Aorta (tissue), 5 donors: ENCODE measurements around the gene SMCR8. TPM values are rescaled to one million over a fixed set of nuclear protein-coding genes. Genes with fewer than 3 reads are reported as not detected.
"Not testable (repeated sequence)": the region's sequence is repeated elsewhere in the genome, so short reads cannot be mapped to it uniquely, and the experiment has no call there.

ENCODE experiments used
- ATAC-seq: fragments of 200-7000 bp; cut with Tn5 transposase; one replicate; pipeline ENCODE4 v1.9.1; 2022; ENCODE audit warnings: moderate library complexity; ENCODE audit not compliant: low FRiP score
- DNase-seq, 2 donors: peaks; one replicate each; pipeline ENCODE4 v3.0.0-alpha.2; 2020
- H3K27ac ChIP-seq, 2 donors: one replicate each; pipeline ENCODE4 v1.5.1; 2013; ENCODE audit warnings: low read length in 2 of 2, mild to moderate bottlenecking in 2 of 2, moderate library complexity in 2 of 2, control low read depth in 1 of 2, inconsistent platforms in 1 of 2, low read depth in 1 of 2
- H3K27me3 ChIP-seq, 2 donors: one replicate each; pipeline ENCODE4 v1.6.1; 2013; ENCODE audit warnings: control low read depth in 1 of 2, low read length in 1 of 2, mild to moderate bottlenecking in 1 of 2, moderate library complexity in 1 of 2; ENCODE audit not compliant: insufficient read depth in 2 of 2, control insufficient read depth in 1 of 2
- H3K36me3 ChIP-seq, 2 donors: one replicate each; pipeline ENCODE4 v1.6.1; 2013; ENCODE audit warnings: control low read depth in 1 of 2, low read length in 1 of 2, mild to moderate bottlenecking in 1 of 2; ENCODE audit not compliant: insufficient read depth in 2 of 2, control insufficient read depth in 1 of 2
- H3K4me1 ChIP-seq, 2 donors: one replicate each; pipeline ENCODE4 v1.6.1; 2013; ENCODE audit warnings: low read length in 2 of 2, control low read depth in 1 of 2, mild to moderate bottlenecking in 1 of 2, moderate library complexity in 1 of 2; ENCODE audit not compliant: insufficient read depth in 2 of 2, control insufficient read depth in 1 of 2
- H3K4me3 ChIP-seq, 2 donors: one replicate each; pipeline ENCODE4 v1.5.1; 2013; ENCODE audit warnings: low read length in 2 of 2, control low read depth in 1 of 2, mild to moderate bottlenecking in 1 of 2
- H3K9me3 ChIP-seq: one replicate; pipeline ENCODE4 v1.6.1; 2013; ENCODE audit warnings: mild to moderate bottlenecking, low read length; ENCODE audit not compliant: control insufficient read depth
- WGBS, 2 donors: extraction: QIAGEN DNeasy Blood & Tissue Kit; methylation state at CpG; one replicate each; pipeline ENCODE4 v1.1.7; 2013; 5-methylcytosine and 5-hydroxymethylcytosine counted together
- intact Hi-C, 2 donors: fragments of 100-400 bp; cut with DNase I; formaldehyde crosslinking; loops; one replicate each; pipeline versions ENCODE4 v1.14.2 to v1.15.0; 2022
- polyA plus RNA-seq, 2 donors: library from polyadenylated mRNA; stranded (reverse); fragments of 200-250 nt; gene quantifications; one replicate each; pipeline ENCODE4 v1.2.3, GENCODE V29; 2013
- total RNA-seq, 2 donors: library from RNA; stranded (reverse); fragmentation: NEBNext Ultra II Directional; extraction: Animal tissue kit (Norgen Biotek cat#: 25700); gene quantifications; one replicate each; pipeline ENCODE4 v1.2.1, GENCODE V29; 2021
- donor health status: healthy with polysubstance abuse.
- donor health status: Bipolar disorder and iron deficiency.
- donor health status: DM: no; HTN: no; CAD: no.
- donor health status: DM: no; HTN: no; CAD: no.
- donor health status: DM: yes; HTN: yes; CAD: no.

SMCR8 gene
- total and polyA plus RNA-seq, 4 donors, result 3.9 to 15.4 (median 7.7) TPM

DNA sequence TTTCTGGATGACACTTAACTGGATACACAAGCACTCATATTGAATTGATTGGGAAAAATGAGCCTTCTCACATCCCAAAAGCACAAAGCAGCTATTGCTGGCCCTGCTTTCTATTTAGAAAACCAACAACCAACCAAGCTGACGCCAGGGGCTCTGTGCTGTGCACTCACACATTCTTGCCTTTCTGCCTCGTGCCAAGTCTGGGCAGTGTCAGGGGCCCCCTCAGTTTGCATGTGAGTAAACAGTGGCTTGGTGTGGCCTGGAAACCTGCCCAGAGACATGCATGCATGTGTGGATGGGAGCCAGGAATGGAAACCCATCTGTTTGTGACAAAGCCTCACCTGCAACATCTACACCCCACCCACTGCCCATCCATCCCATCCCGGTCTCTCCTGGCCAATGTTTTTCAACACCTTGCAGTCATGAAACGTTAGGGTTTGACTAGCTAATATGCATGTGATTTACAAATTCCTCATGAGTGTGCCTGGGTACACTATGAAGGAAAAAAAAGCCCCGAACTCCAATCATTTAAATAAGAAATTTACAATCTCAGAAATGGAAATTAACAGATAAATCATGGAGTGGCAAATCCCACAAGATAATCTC lies 34.2 kb upstream of the SMCR8 start:
- Histone ChIP-seq H3K4me1 (no peaks in the 10 kb centered on the region), H3K27ac (no peak overlapping the region), H3K9me3 (no peaks in the 10 kb centered on the region), H3K4me3 (no peak overlapping the region), H3K36me3 (peaks cover 6 to 18% of the 10 kb centered on the region in 2 donors), H3K27me3 (no peaks in the 10 kb centered on the region)
- 43 to 52% methylated on average over 5 of the region's 5 CpGs for WGBS, 2 donors
- DNase-seq, result no peak
- ATAC-seq, result no peak
- intact Hi-C loops, result no loop called here

DNA sequence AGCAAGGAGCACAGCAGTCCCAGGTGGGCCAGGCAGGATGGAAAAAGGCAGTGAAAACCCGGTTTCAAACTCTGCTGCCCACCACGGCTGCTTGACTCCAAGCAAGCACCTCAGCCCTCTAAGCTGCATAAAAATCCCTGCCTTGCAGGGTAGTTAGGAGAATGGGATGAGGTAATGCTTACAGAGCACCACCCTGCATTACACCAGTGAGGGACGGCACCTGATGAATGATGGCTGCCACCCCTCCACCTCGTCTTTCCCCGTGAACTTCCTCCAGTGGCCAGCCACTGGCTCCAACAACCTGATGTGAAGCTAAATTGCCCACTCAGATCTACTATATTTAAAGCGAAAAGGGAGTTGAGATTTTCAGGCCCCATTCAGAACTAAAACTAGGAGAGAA lies 33.3 kb upstream of the SMCR8 start:
- intact Hi-C loops, result no loop called here
- peaks cover 6 to 18% of the 10 kb centered on the region in 2 donors for H3K36me3 ChIP-seq
- 84% methylated on average over 6 of the region's 6 CpGs for WGBS, 2 donors

DNA sequence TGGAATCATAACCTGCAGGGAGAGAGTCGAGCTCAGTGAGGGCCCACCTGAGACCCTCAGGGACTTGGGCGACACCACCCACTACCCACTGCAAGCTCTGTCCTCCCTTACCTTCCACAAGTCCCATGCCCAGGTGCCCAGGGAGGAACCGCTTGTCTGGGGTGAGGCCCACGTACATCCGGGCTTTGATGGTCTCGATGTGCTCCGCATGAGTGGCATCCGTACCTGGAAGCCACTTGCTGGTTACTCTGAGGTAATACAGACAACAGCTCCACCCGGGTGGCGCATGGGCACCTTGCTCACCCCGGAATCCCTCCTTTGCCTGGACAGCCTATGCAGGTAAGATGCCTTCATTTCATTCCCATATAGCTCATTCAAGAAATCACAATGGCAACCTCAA lies 29.8 kb upstream of the SMCR8 start:
- ATAC-seq (no peak), DNase-seq (peak in 1 of 2 donors; percentile 40)
- no peaks in the 10 kb centered on the region for H3K27me3 ChIP-seq
- intact Hi-C loops, result no loop called here
- 95 to 96% methylated on average over 11 of the region's 11 CpGs for WGBS, 2 donors
- no peaks in the 10 kb centered on the region for H3K9me3 ChIP-seq
- H3K27ac ChIP-seq, result no peak overlapping the region
- peaks cover 8 to 15% of the 10 kb centered on the region in 2 donors for H3K36me3 ChIP-seq
- H3K4me1 ChIP-seq, result no peaks in the 10 kb centered on the region
- no peak overlapping the region for H3K4me3 ChIP-seq

More for the DNA sequence above, 33.3 kb upstream of the SMCR8 start:
- Histone ChIP-seq H3K4me3 (no peak overlapping the region), H3K27ac (no peak overlapping the region), H3K9me3 (no peaks in the 10 kb centered on the region), H3K27me3 (no peaks in the 10 kb centered on the region), H3K4me1 (no peaks in the 10 kb centered on the region)
- peak in 1 of 2 donors; percentile 0 for DNase-seq
- no peak for ATAC-seq

DNA sequence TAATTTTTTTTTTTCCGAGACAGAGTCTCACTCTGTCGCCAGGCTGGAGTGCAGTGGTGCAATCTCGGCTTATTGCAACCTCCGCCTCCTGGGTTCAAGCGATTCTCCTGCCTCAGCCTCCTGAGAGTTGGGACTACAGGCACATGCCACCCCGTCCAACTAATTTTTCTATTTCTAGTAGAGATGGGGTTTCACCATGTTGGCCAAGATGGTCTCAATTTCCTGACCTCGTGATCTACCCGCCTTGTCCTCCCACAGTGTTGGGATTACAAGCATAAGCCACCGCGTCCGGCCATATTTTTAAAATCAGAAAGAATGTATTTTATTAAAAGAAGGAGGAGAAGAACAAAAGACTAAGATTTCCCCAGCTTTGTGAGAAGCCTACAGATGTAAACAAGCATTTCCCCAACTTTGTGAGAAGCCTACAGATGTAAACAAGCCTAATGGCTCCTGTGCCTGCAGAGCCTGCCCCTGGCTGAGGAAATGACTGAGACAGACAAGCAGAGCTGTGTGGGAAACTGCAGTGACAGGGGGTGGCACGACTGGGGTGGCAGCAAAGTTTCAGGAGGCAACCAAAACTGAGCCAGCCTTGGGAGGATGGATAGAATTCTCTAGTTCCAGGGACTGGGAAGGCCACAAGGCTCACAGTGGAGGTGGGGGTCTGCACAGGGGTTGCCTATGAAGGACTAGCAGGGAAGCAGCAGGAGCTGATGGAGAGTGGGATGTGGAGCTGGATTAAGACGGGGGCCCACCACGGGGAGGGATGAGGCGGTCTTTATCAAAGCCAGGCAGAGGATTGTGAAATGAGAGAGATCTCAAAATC lies 23.2 kb upstream of the SMCR8 start:
- ATAC-seq (no peak), DNase-seq (peak in 1 of 2 donors; percentile 64)
- Histone ChIP-seq H3K27ac (no peak overlapping the region), H3K4me3 (no peak overlapping the region), H3K36me3 (peaks cover 4 to 11% of the 10 kb centered on the region in 2 donors), H3K27me3 (no peaks in the 10 kb centered on the region), H3K9me3 (no peaks in the 10 kb centered on the region), H3K4me1 (no peaks in the 10 kb centered on the region)
- 93 to 94% methylated on average over 15 of the region's 15 CpGs for WGBS, 2 donors
- intact Hi-C loops, result no loop called here

DNA sequence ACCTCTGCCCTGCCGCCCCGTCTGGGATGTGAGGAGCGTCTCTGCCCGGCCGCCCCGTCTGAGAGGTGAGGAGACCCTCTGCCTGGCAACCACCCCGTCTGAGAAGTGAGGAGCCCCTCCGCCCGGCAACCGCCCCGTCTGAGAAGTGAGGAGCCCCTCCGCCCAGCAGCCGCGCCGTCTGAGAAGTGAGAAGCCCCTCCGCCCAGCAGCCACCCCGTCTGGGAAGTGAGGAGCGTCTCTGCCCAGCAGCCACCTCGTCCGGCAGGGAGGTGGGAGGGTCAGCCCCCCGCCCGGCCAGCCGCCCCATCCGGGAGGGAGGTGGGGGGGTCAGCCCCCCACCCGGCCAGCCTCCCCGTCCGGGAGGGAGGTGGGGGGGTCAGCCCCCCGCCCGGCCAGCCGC lies 17.0 kb upstream of the SMCR8 start:
- H3K27me3 ChIP-seq, H3K4me1 ChIP-seq, ATAC-seq, intact Hi-C loops, H3K27ac ChIP-seq, H3K9me3 ChIP-seq, H3K4me3 ChIP-seq: not testable (repeated sequence)
- WGBS, 2 donors, result 89 to 93% methylated on average over 17 to 30 of the region's 30 CpGs
- H3K36me3 ChIP-seq, result peaks cover 5 to 15% of the 10 kb centered on the region in 2 donors
- DNase-seq, result peak in 1 of 2 donors; percentile 6

DNA sequence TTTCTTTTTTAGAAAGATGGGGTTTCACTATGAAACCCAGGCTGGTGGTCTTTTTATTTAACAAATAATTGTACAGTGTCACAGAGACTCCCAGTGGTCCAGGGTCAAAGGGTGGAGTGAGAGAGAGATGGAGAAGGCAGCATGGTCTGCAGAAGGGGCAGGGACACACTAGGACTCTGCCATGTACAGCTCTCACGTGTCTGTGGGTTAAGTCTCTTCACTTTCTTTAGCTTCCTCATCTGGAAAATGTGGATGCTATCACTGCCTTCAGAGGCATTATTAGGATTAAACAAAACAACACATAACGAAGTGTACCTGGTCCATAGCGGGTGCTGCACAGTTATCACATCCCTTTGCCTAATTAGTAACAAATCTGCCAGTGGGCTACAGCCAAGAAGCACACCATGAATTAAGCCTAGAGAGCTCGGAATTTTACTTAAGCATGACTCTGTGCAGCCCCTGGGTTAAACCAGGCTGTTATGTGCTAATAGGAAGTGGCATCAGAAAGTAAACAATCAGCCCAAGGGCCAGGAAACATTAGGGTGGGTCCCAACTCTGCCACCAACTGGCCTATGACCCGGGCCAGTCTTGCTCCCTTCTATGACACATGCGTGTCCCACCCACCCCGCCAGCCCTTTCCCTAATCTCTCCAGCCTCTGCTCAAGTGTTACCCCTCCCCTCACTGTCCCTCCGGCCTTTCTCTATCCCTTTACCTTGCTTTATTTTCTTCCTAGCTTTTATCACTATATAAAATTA lies 14.2 kb upstream of the SMCR8 start:
- Histone ChIP-seq H3K4me1 (no peaks in the 10 kb centered on the region), H3K9me3 (no peaks in the 10 kb centered on the region), H3K27me3 (no peaks in the 10 kb centered on the region), H3K36me3 (peaks cover 5 to 19% of the 10 kb centered on the region in 2 donors), H3K4me3 (no peak overlapping the region), H3K27ac (no peak overlapping the region)
- intact Hi-C loops, result no loop called here
- DNase-seq (peak in 1 of 2 donors; percentile 56), ATAC-seq (no peak)
- WGBS, 2 donors, result 88 to 89% methylated on average over 8 of the region's 8 CpGs

DNA sequence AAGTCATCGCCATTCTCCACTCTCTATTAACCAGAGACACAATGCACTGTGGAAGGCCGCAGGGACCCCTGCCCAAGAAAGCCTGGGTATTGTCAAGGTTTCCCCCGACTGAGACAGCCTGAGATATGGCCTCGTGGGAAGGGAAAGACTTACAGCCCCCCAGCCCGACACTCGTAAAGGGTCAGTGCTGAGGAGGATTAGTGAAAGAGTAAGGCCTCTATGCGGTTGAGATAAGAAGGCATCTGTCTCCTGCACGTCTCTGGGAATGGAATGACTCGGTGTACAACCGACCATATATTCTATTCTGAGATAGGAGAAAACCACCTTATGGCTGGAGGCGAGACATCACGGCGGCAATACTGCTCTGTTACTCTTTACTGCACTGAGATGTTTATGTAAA lies 11.9 kb upstream of the SMCR8 start:
- ATAC-seq, H3K9me3 ChIP-seq, intact Hi-C loops, H3K4me3 ChIP-seq, H3K27me3 ChIP-seq, H3K4me1 ChIP-seq, H3K27ac ChIP-seq: not testable (repeated sequence)
- peak in 1 of 2 donors; percentile 7 for DNase-seq
- H3K36me3 ChIP-seq, result peaks cover 5 to 19% of the 10 kb centered on the region in 2 donors
- 85 to 87% methylated on average over 13 of the region's 13 CpGs for WGBS, 2 donors

DNA sequence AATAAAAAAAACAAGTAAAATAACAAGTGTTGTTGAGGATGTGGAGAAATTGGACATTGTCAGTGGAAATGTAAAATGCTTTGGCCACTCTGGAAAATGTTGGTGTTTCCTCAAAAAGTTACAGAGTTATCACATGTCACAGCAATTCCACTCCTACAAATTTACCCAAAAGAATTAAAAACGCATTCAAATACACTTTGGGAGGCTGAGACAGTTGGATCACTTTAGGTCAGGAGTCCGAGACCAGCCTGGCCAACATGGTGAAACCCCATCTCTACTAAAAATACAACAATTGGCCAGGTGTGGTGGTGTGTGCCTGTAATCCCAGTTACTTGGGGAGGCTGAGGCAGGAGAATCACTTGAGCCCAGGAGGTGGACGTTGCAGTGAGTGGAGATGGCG lies 5.9 kb upstream of the SMCR8 start:
- Histone ChIP-seq H3K9me3 (no peaks in the 10 kb centered on the region), H3K4me3 (no peak overlapping the region), H3K27ac (no peak overlapping the region), H3K36me3 (peaks cover 0 to 2% of the 10 kb centered on the region in 2 donors), H3K27me3 (no peaks in the 10 kb centered on the region), H3K4me1 (no peaks in the 10 kb centered on the region)
- ATAC-seq (no peak), DNase-seq (peak in 1 of 2 donors; percentile 12)
- 90 to 94% methylated on average over 4 of the region's 4 CpGs for WGBS, 2 donors
- intact Hi-C loops, result loop anchor here in 1 of 2 donors (5.0 kb wide), 1 partner anchor 102 kb away; no protein-coding TSS in a partner anchor
